CD8-positive, alpha-beta memory T cell (primary cell): ENCODE data around the gene TMEM8B. TPM values are rescaled to one million over a fixed set of nuclear protein-coding genes. Genes with fewer than 3 reads are reported as not detected.
A peak's percentile ranks its signal among the peaks of the same experiment; 100 is the strongest.

ENCODE experiments used
- CTCF ChIA-PET: fragments of 350-600 bp; sonication (Branson Sonifier 250); formaldehyde crosslinking; loops from one replicate; lab custom pipeline; 2021; ENCODE audit warnings: antibody characterized with exemption; lab: Charles Lee
- POLR2A ChIA-PET: fragments of 350-600 bp; sonication (Branson Sonifier 250); formaldehyde crosslinking; loops from one replicate; lab custom pipeline; 2021; ENCODE audit warnings: antibody characterized with exemption; lab: Charles Lee
- DNase-seq, 5 donors: peaks; one replicate each; pipeline versions ENCODE4 v3.0.0 to v3.0.0-alpha.2; 2020 to 2022; ENCODE audit warnings: mixed read lengths in 1 of 5
- H3K27ac ChIP-seq: one replicate; pipeline ENCODE4 v1.7.0; 2013; ENCODE audit warnings: low read depth, mild to moderate bottlenecking, low read length, moderate library complexity
- H3K27me3 ChIP-seq: 2 replicates; pipeline ENCODE4 v1.7.0; 2013; ENCODE audit warnings: low read length, mild to moderate bottlenecking; ENCODE audit not compliant: insufficient read depth, poor library complexity, severe bottlenecking
- H3K36me3 ChIP-seq: 2 replicates; pipeline ENCODE4 v1.7.0; 2013; ENCODE audit warnings: mild to moderate bottlenecking, low read length, moderate library complexity; ENCODE audit not compliant: insufficient read depth
- H3K4me1 ChIP-seq: 2 replicates; pipeline ENCODE4 v1.7.0; 2013; ENCODE audit warnings: mild to moderate bottlenecking, low read length, moderate library complexity; ENCODE audit not compliant: insufficient read depth
- H3K4me3 ChIP-seq: 2 replicates; pipeline ENCODE4 v1.7.0; 2013; ENCODE audit warnings: mild to moderate bottlenecking, low read length
- H3K9me3 ChIP-seq: 2 replicates; pipeline ENCODE4 v1.7.0; 2013; ENCODE audit warnings: mild to moderate bottlenecking, low read length
- H3K27ac Mint-ChIP-seq, 8 donors: one replicate each; pipeline ENCODE4 v1.8.0; 2020 to 2021; ENCODE audit warnings: mixed read lengths in 8 of 8, mild to moderate bottlenecking in 6 of 8, inconsistent platforms in 3 of 8, moderate library complexity in 3 of 8
- H3K27me3 Mint-ChIP-seq, 2 donors: one replicate each; pipeline ENCODE4 v1.8.0; 2020 to 2021; ENCODE audit warnings: mixed read lengths in 2 of 2, mild to moderate bottlenecking in 1 of 2, moderate library complexity in 1 of 2
- H3K36me3 Mint-ChIP-seq, 3 donors: one replicate each; pipeline ENCODE4 v1.8.0; 2020 to 2021; ENCODE audit warnings: mixed read lengths in 3 of 3, inconsistent platforms in 1 of 3, mild to moderate bottlenecking in 1 of 3
- H3K4me1 Mint-ChIP-seq, 3 donors: one replicate each; pipeline ENCODE4 v1.8.0; 2020 to 2021; ENCODE audit warnings: mixed read lengths in 3 of 3, inconsistent platforms in 1 of 3, mild to moderate bottlenecking in 1 of 3
- H3K4me3 Mint-ChIP-seq, 7 donors: one replicate each; pipeline ENCODE4 v1.8.0; 2020 to 2021; ENCODE audit warnings: mixed read lengths in 7 of 7, mild to moderate bottlenecking in 6 of 7, moderate library complexity in 4 of 7, inconsistent platforms in 2 of 7
- H3K9me3 Mint-ChIP-seq, 5 donors: one replicate each; pipeline ENCODE4 v1.8.0; 2020 to 2022; ENCODE audit warnings: mixed read lengths in 5 of 5, mild to moderate bottlenecking in 3 of 5, moderate library complexity in 2 of 5, inconsistent platforms in 1 of 5
- polyA plus RNA-seq: library from polyadenylated mRNA; unstranded; fragments of 300-500 nt; fragmentation: Illumina TruSeq; gene quantifications from one replicate; pipeline ENCODE4 v1.2.3, GENCODE V29; 2021
- total RNA-seq, 2 experiments: library from RNA; stranded (reverse); gene quantifications; one replicate each; pipeline ENCODE4 v1.2.3, GENCODE V29; 2021

Gene TMEM8B
- total and polyA plus RNA-seq, 3 experiments from 2014 or later: 2.1 to 3.0 (median 3.0) TPM

- H3K27ac ChIP-seq: no peak overlapping the region
- Mint-ChIP-seq H3K4me3 (peak overlapping the region in 1 of 7 donors; percentile 48), H3K27ac (no peak overlapping the region), H3K27me3 (peaks cover 13 to 51% of the 10 kb centered on the region in 2 donors), H3K36me3 (no peaks in the 10 kb centered on the region), H3K9me3 (no peaks in the 10 kb centered on the region), H3K4me1 (no peaks in the 10 kb centered on the region)
- H3K27me3 ChIP-seq: peaks cover 3% of the 10 kb centered on the region
- no peaks in the 10 kb centered on the region for H3K9me3 ChIP-seq
- CTCF ChIA-PET: no interaction called here
- DNase-seq: no peak
- no peak overlapping the region for H3K4me3 ChIP-seq
- H3K36me3 ChIP-seq: no peaks in the 10 kb centered on the region
- H3K4me1 ChIP-seq: no peaks in the 10 kb centered on the region
- POLR2A ChIA-PET: no interaction called here
Observed at GRCh38 chr9:35864695-35865255, 35.7 kb downstream of the TMEM8B start.

- H3K9me3 ChIP-seq: no peaks in the 10 kb centered on the region
- Mint-ChIP-seq H3K4me1 (no peaks in the 10 kb centered on the region), H3K36me3 (no peaks in the 10 kb centered on the region), H3K9me3 (no peaks in the 10 kb centered on the region), H3K4me3 (no peak overlapping the region), H3K27me3 (peaks cover 11 to 31% of the 10 kb centered on the region in 2 donors), H3K27ac (no peak overlapping the region)
- H3K27me3 ChIP-seq: peaks cover 3% of the 10 kb centered on the region
- no peak overlapping the region for H3K27ac ChIP-seq
- no peak overlapping the region for H3K4me3 ChIP-seq
- H3K4me1 ChIP-seq: no peaks in the 10 kb centered on the region
- DNase-seq: no peak
- CTCF ChIA-PET: no interaction called here
- H3K36me3 ChIP-seq: no peaks in the 10 kb centered on the region
- POLR2A ChIA-PET: no interaction called here
Observed at GRCh38 chr9:35867538-35867937, 38.5 kb downstream of the TMEM8B start.

GRCh38 chr9:35868933-35869332 is 39.9 kb downstream of the TMEM8B start:
- POLR2A ChIA-PET: no interaction called here
- Histone ChIP-seq H3K4me1 (no peaks in the 10 kb centered on the region), H3K27me3 (peaks cover 2% of the 10 kb centered on the region), H3K27ac (no peak overlapping the region), H3K36me3 (no peaks in the 10 kb centered on the region), H3K9me3 (no peaks in the 10 kb centered on the region), H3K4me3 (no peak overlapping the region)
- no peak overlapping the region for H3K4me3 Mint-ChIP-seq
- H3K27ac Mint-ChIP-seq: no peak overlapping the region
- H3K36me3 Mint-ChIP-seq: no peaks in the 10 kb centered on the region
- H3K27me3 Mint-ChIP-seq: peaks cover 11 to 25% of the 10 kb centered on the region in 2 donors
- DNase-seq: no peak
- H3K9me3 Mint-ChIP-seq: no peaks in the 10 kb centered on the region
- H3K4me1 Mint-ChIP-seq: no peaks in the 10 kb centered on the region
- CTCF ChIA-PET: no interaction called here

DNA sequence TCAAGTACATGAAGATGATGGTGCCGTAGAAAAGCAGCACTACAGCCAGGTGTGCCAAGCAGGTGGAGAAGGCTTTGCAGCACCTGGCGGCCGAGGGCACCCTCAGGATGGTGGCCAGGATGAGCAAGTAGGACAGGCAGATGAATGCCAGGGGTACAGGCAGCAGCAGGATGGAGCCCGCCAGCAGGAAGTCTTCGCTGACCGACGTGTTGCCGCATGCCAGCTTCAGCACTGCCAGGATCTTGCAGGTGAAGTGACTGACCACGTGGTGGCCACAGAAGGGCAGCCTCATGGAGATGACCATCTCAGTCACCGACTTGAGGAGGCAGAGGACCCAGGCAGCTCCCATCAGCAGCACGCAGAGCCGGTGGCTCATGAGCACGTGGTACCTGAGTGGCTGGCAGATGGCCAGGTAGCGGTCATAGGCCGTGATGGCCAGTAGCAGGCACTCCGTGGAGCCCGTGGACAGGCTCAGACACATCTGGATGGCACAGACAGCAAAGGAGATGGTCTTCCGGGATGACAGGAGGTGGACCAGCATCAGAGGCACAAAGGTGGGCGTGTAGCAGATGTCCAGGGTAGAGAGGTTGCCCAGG is 40.7 kb downstream of the TMEM8B start:
- CTCF ChIA-PET: no interaction called here
- Histone ChIP-seq H3K27ac (no peak overlapping the region), H3K4me3 (no peak overlapping the region), H3K4me1 (no peaks in the 10 kb centered on the region), H3K36me3 (no peaks in the 10 kb centered on the region), H3K9me3 (no peaks in the 10 kb centered on the region), H3K27me3 (no peaks in the 10 kb centered on the region)
- Mint-ChIP-seq H3K9me3 (no peaks in the 10 kb centered on the region), H3K27me3 (peaks cover 3 to 18% of the 10 kb centered on the region in 2 donors), H3K36me3 (no peaks in the 10 kb centered on the region), H3K4me1 (no peaks in the 10 kb centered on the region), H3K4me3 (no peak overlapping the region), H3K27ac (no peak overlapping the region)
- POLR2A ChIA-PET: no interaction called here
- DNase-seq: no peak

- H3K4me1 ChIP-seq: no peaks in the 10 kb centered on the region
- Mint-ChIP-seq H3K27ac (no peak within 1 kb of the TSS), H3K9me3 (no peaks in the 10 kb centered on the region), H3K36me3 (no peaks in the 10 kb centered on the region), H3K4me1 (no peaks in the 10 kb centered on the region), H3K27me3 (peaks cover 3 to 16% of the 10 kb centered on the region in 2 donors), H3K4me3 (no peak within 1 kb of the TSS)
- CTCF ChIA-PET: no interaction called here
- H3K27me3 ChIP-seq: no peaks in the 10 kb centered on the region
- DNase-seq: no peak
- POLR2A ChIA-PET: no interaction called here
- no peak within 1 kb of the TSS for H3K27ac ChIP-seq
- H3K4me3 ChIP-seq: no peak within 1 kb of the TSS
- H3K9me3 ChIP-seq: no peaks in the 10 kb centered on the region
- H3K36me3 ChIP-seq: no peaks in the 10 kb centered on the region
Observed at GRCh38 chr9:35870351-35870923, 41.4 kb downstream of the TMEM8B start, which contains the start of gene OR13J1. OR13J1 (minus strand) TSS chr9:35870401; CDS start chr9:35870401, 0 bp downstream.

DNA sequence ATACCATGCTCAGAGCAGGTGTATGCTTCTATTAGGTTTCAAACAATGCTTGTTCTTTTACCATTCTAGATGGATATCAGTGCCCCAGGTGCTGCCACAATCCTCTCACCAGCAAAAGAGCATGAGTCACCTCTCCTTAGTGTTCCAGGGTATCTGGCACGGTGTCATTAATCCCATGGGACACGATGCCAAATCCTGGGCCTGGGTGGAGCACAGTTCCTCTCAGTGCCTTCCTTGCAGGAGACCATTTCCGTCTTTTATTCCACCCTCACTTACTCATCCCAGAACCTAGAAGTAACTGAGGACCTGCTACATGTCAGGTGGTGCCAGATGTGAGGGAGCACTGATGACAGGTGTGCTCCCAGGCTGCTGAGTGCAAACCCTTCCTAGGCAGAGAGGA is 42.5 kb downstream of the TMEM8B start:
- DNase-seq: no peak
- Mint-ChIP-seq H3K4me3 (no peak overlapping the region), H3K9me3 (peaks cover 0 to 1% (median 0%) of the 10 kb centered on the region in 5 donors), H3K27ac (no peak overlapping the region), H3K27me3 (peaks cover 1 to 11% of the 10 kb centered on the region in 2 donors), H3K36me3 (no peaks in the 10 kb centered on the region), H3K4me1 (no peaks in the 10 kb centered on the region)
- CTCF ChIA-PET: no interaction called here
- Histone ChIP-seq H3K27me3 (no peaks in the 10 kb centered on the region), H3K4me3 (no peak overlapping the region), H3K9me3 (no peaks in the 10 kb centered on the region), H3K36me3 (no peaks in the 10 kb centered on the region), H3K27ac (no peak overlapping the region), H3K4me1 (no peaks in the 10 kb centered on the region)
- POLR2A ChIA-PET: no interaction called here

DNA sequence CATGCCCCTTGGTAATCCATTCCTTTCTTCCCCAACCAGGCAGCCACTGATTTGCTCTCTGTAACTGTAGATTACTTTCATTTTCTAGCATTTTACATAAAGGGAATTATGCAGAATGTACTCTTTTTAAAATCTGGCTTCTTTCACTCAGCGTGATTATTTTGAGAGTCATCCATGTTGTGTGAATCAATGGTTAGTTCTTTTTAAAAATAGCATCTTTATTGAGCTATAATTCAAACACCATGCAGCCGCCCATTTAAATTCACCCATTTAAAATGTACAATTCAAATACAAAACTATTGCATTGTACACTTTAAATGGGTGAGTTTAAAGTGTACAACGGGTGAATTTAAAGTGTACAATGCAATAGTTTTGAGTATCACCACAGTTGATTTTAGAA is 43.5 kb downstream of the TMEM8B start:
- DNase-seq: no peak
- Histone ChIP-seq H3K9me3 (no peaks in the 10 kb centered on the region), H3K27ac (no peak overlapping the region), H3K4me1 (no peaks in the 10 kb centered on the region), H3K4me3 (no peak overlapping the region), H3K36me3 (no peaks in the 10 kb centered on the region), H3K27me3 (no peaks in the 10 kb centered on the region)
- POLR2A ChIA-PET: no interaction called here
- peaks cover 0 to 3% (median 0%) of the 10 kb centered on the region in 3 donors for H3K36me3 Mint-ChIP-seq
- no peak overlapping the region for H3K27ac Mint-ChIP-seq
- H3K27me3 Mint-ChIP-seq: peaks cover 3 to 14% of the 10 kb centered on the region in 2 donors
- peaks cover 0 to 8% (median 4%) of the 10 kb centered on the region in 5 donors for H3K9me3 Mint-ChIP-seq
- no peak overlapping the region for H3K4me3 Mint-ChIP-seq
- CTCF ChIA-PET: interaction anchor here (0.6 kb wide), 1 partner anchor 10 kb away, joined by 3 read pairs; no protein-coding TSS in a partner anchor
- no peaks in the 10 kb centered on the region for H3K4me1 Mint-ChIP-seq

DNA sequence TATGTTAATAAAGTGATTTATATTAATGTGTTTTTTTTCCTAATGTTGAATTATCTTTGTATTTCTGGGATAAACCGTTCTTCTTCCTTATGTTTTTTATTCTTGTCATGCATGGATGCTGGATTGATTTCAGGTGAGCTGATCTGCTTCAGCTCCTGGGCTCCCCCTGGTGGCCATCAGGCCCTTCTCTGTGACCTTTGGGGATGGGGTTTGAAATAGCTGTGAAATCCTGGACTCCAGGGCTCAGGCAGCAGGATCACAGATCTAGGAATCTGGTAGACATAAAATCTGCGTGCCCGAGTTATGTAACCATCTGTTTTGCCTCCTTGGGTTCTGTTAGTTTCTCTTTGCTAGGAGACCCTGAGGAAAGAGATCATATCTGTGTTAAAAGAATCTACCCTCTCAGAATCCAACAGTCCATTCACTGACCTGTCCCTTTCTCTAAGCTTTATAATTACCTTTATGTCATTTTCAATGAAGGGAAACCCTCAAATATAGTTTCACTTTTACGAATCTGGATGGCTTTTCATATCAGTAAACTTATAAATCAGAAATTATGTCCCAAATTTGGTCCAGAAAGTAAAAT is 53.3 kb downstream of the TMEM8B start:
- Histone ChIP-seq H3K27me3 (no peaks in the 10 kb centered on the region), H3K9me3 (no peaks in the 10 kb centered on the region), H3K27ac (no peak overlapping the region), H3K4me1 (no peaks in the 10 kb centered on the region), H3K4me3 (no peak overlapping the region), H3K36me3 (no peaks in the 10 kb centered on the region)
- POLR2A ChIA-PET: interaction anchor here (1.0 kb wide), 1 partner anchor 186 kb away, joined by 3 read pairs; no protein-coding TSS in a partner anchor
- Mint-ChIP-seq H3K27me3 (peaks cover 11 to 19% of the 10 kb centered on the region in 2 donors), H3K4me3 (no peak overlapping the region), H3K27ac (no peak overlapping the region), H3K4me1 (no peaks in the 10 kb centered on the region), H3K36me3 (peaks cover 0 to 5% (median 2%) of the 10 kb centered on the region in 3 donors), H3K9me3 (peaks cover 0 to 8% (median 6%) of the 10 kb centered on the region in 5 donors)
- CTCF ChIA-PET: interaction anchor here (0.7 to 3.2 kb wide), 29 partner anchors 10 to 766 kb away, joined by 3 to 50 read pairs (median 4); partner anchors contain the start of genes ATOSB, CREB3, HINT2 and NPR2
- peak; percentile 57 to 84 (median 74) for DNase-seq
